IMR-90 (cell line): Measurements from ENCODE around the gene KRCC1. TPM values are rescaled to one million over a fixed set of nuclear protein-coding genes. Genes with fewer than 3 reads are reported as not detected.

ENCODE experiments used
- ATAC-seq: fragments of 200-7000 bp; cut with Tn5 transposase; 2 replicates; pipeline ENCODE4 v1.9.1; 2020; ENCODE audit warnings: low read depth, mild to moderate bottlenecking, moderate library complexity
- BruUV-seq: library from RNA; stranded (reverse); fragments of 400-500 nt; replicated peaks from 2 replicates; lab custom pipeline; 2021; lab: Mats Ljungman, UMichigan
- CTCF ChIA-PET: fragments of 300-600 bp; formaldehyde crosslinking; extraction: SDS; loops from one replicate; lab custom pipeline; 2021; ENCODE audit warnings: antibody characterized with exemption; lab: Yijun Ruan, JAX
- POLR2A ChIA-PET: fragments of 300-600 bp; sonication (Branson Sonifier 250); formaldehyde crosslinking; loops from one replicate; lab custom pipeline; 2022; ENCODE audit warnings: antibody characterized with exemption; ENCODE audit not compliant: unreplicated experiment; lab: Charles Lee
- DNase-seq: peaks from one replicate; pipeline ENCODE4 v3.0.0; 2013
- H2AFZ ChIP-seq: replicated peaks from 2 replicates; pipeline ENCODE3; 2013; ENCODE audit warnings: low read length, mild to moderate bottlenecking; ENCODE audit not compliant: poor library complexity
- H2AK5ac ChIP-seq: 2 replicates; pipeline ENCODE4 v1.6.1; 2013; ENCODE audit warnings: low read depth, low read length, inconsistent platforms
- H2AK9ac ChIP-seq: replicated peaks from 2 replicates; pipeline ENCODE3; 2013; ENCODE audit warnings: mild to moderate bottlenecking, low read depth, low read length, moderate library complexity; ENCODE audit not compliant: poor library complexity
- H2BK120ac ChIP-seq: 2 replicates; pipeline ENCODE4 v1.6.1; 2013; ENCODE audit warnings: low read depth, low read length, inconsistent platforms
- H2BK15ac ChIP-seq: 3 replicates; pipeline ENCODE4 v1.6.1; 2013; ENCODE audit warnings: low read depth, low read length, inconsistent platforms
- H2BK20ac ChIP-seq: 2 replicates; pipeline ENCODE4 v1.6.1; 2013; ENCODE audit warnings: low read depth, mild to moderate bottlenecking, inconsistent platforms, low read length, moderate library complexity
- H2BK5ac ChIP-seq: 2 replicates; pipeline ENCODE4 v1.6.1; 2013; ENCODE audit warnings: mild to moderate bottlenecking, low read depth, low read length, inconsistent platforms; ENCODE audit not compliant: poor library complexity, severe bottlenecking
- H3K14ac ChIP-seq: replicated peaks from 2 replicates; pipeline ENCODE4 v1.6.1; 2013; ENCODE audit warnings: low read depth, low read length, inconsistent platforms
- H3K18ac ChIP-seq: 2 replicates; pipeline ENCODE4 v1.6.1; 2013; ENCODE audit warnings: low read depth, low read length, control low read depth
- H3K23ac ChIP-seq: 2 replicates; pipeline ENCODE4 v1.6.1; 2013; ENCODE audit warnings: low read depth, low read length, inconsistent platforms
- H3K27ac ChIP-seq: 2 replicates; pipeline ENCODE4 v1.5.1; 2013; ENCODE audit warnings: mild to moderate bottlenecking, control low read depth, low read length; ENCODE audit not compliant: insufficient read depth
- H3K27me3 ChIP-seq: 2 replicates; pipeline ENCODE4 v1.6.1; 2013; ENCODE audit warnings: low read length; ENCODE audit not compliant: control insufficient read depth, insufficient read depth
- H3K36me3 ChIP-seq: 2 replicates; pipeline ENCODE4 v1.6.1; 2013; ENCODE audit warnings: low read length, mixed read lengths; ENCODE audit not compliant: control insufficient read depth, insufficient read depth
- H3K4ac ChIP-seq: 2 replicates; pipeline ENCODE4 v1.6.1; 2013; ENCODE audit warnings: low read depth, low read length, inconsistent platforms
- H3K4me1 ChIP-seq: 2 replicates; pipeline ENCODE4 v1.6.1; 2013; ENCODE audit warnings: low read length, mixed read lengths; ENCODE audit not compliant: control insufficient read depth, insufficient read depth
- H3K4me2 ChIP-seq: 2 replicates; pipeline ENCODE4 v1.6.1; 2013; ENCODE audit warnings: low read depth, mild to moderate bottlenecking, control low read depth, low read length, moderate library complexity
- H3K4me3 ChIP-seq: 2 replicates; pipeline ENCODE4 v1.5.1; 2013; ENCODE audit warnings: low read depth, mild to moderate bottlenecking, control low read depth, low read length, moderate library complexity; ENCODE audit not compliant: insufficient read depth
- H3K56ac ChIP-seq: 2 replicates; pipeline ENCODE4 v1.6.1; 2013; ENCODE audit warnings: low read length, inconsistent platforms; ENCODE audit not compliant: insufficient read depth; ENCODE audit errors: extremely low read depth
- H3K79me1 ChIP-seq, 2 experiments: 2 replicates each; pipeline ENCODE4 v1.6.1; 2013; ENCODE audit warnings: low read length in 2 of 2, inconsistent platforms in 1 of 2, low read depth in 1 of 2
- H3K9ac ChIP-seq: 2 replicates; pipeline ENCODE4 v1.6.1; 2013; ENCODE audit warnings: low read depth, low read length, control low read depth
- H3K9me1 ChIP-seq: 2 replicates; pipeline ENCODE4 v1.6.1; 2013; ENCODE audit warnings: low read length, inconsistent platforms; ENCODE audit not compliant: insufficient read depth
- H3K9me3 ChIP-seq: 2 replicates; pipeline ENCODE4 v1.6.1; 2013; ENCODE audit warnings: low read length; ENCODE audit not compliant: control insufficient read depth, insufficient read depth
- H4K20me1 ChIP-seq: 2 replicates; pipeline ENCODE4 v1.6.1; 2013; ENCODE audit warnings: low read length, inconsistent platforms; ENCODE audit not compliant: insufficient read depth
- H4K5ac ChIP-seq: 2 replicates; pipeline ENCODE4 v1.6.1; 2013; ENCODE audit warnings: mild to moderate bottlenecking, low read depth, low read length, control low read depth
- H4K8ac ChIP-seq, 2 experiments: 2 replicates each; pipeline ENCODE4 v1.6.1; 2013; ENCODE audit warnings: low read depth in 2 of 2, low read length in 2 of 2, control low read depth in 1 of 2, inconsistent platforms in 1 of 2
- H4K91ac ChIP-seq: 2 replicates; pipeline ENCODE4 v1.6.1; 2013; ENCODE audit warnings: low read depth, low read length, inconsistent platforms; ENCODE audit not compliant: insufficient read depth
- BHLHE40 ChIP-seq: fragments of 150-350 bp; IDR thresholded peaks from 2 replicates; pipeline ENCODE4 v1.6.1; 2016; ENCODE audit warnings: mild to moderate bottlenecking, low read depth, low read length
- CEBPB ChIP-seq: IDR thresholded peaks from 2 replicates; pipeline ENCODE4 v1.6.1; 2012; ENCODE audit warnings: low read depth, low read length, improper control_type of control experiment
- CHD1 ChIP-seq: IDR thresholded peaks from 2 replicates; pipeline ENCODE4 v1.6.1; 2012; ENCODE audit warnings: low read depth, low read length, improper control_type of control experiment
- CTCF ChIP-seq: conservative IDR thresholded peaks from 2 replicates; pipeline ENCODE4 v1.5.1; 2012; ENCODE audit warnings: mild to moderate bottlenecking, low read depth, low read length, improper control_type of control experiment
- ELK1 ChIP-seq: fragments of 150-350 bp; IDR thresholded peaks from 2 replicates; pipeline ENCODE4 v1.6.1; 2016; ENCODE audit warnings: low read depth, mild to moderate bottlenecking, low read length, moderate library complexity, borderline replicate concordance
- FOS ChIP-seq: fragments of 150-350 bp; IDR thresholded peaks from 2 replicates; pipeline ENCODE4 v1.6.1; 2016; ENCODE audit warnings: low read depth, low read length
- MAFK ChIP-seq: IDR thresholded peaks from 2 replicates; pipeline ENCODE4 v1.6.1; 2012; ENCODE audit warnings: low read depth, low read length, improper control_type of control experiment
- MXI1 ChIP-seq: IDR thresholded peaks from 2 replicates; pipeline ENCODE4 v1.6.1; 2012; ENCODE audit warnings: low read depth, mild to moderate bottlenecking, low read length, moderate library complexity, borderline replicate concordance
- NFE2L2 ChIP-seq: fragments of 150-350 bp; IDR thresholded peaks from 2 replicates; pipeline ENCODE4 v1.6.1; 2016; ENCODE audit warnings: low read depth, mild to moderate bottlenecking, low read length
- POLR2A ChIP-seq: IDR thresholded peaks from 2 replicates; pipeline ENCODE4 v1.6.1; 2012; ENCODE audit warnings: mild to moderate bottlenecking, low read depth, low read length
- RAD21 ChIP-seq: IDR thresholded peaks from 2 replicates; pipeline ENCODE4 v1.6.1; 2012; ENCODE audit warnings: low read length, improper control_type of control experiment
- RFX5 ChIP-seq: IDR thresholded peaks from 2 replicates; pipeline ENCODE4 v1.8.0; 2012; ENCODE audit warnings: low read depth, mild to moderate bottlenecking, low read length, moderate library complexity
- SMC3 ChIP-seq: fragments of 150-350 bp; IDR thresholded peaks from 2 replicates; pipeline ENCODE4 v1.6.1; 2016; ENCODE audit warnings: low read depth, mild to moderate bottlenecking, antibody characterized with exemption, low read length, moderate library complexity
- WGBS, 2 experiments: methylation state at CpG; one replicate each; pipeline versions ENCODE4 v1.1.5 to v1.1.7; 2013; ENCODE audit warnings: missing lambda C conversion rate in 2 of 2; ENCODE audit not compliant: insufficient read length in 1 of 2; ENCODE audit errors: extremely low coverage in 2 of 2; 5-methylcytosine and 5-hydroxymethylcytosine counted together
- dilution Hi-C: fragments of 300-500 bp; cut with HindIII; formaldehyde crosslinking; loops from one replicate; pipeline ENCODE4 v1.14.3; 2018; ENCODE audit warnings: low sequenced_read_pairs; ENCODE audit not compliant: unreplicated experiment
- in situ Hi-C: fragments of 300-500 bp; cut with MboI; formaldehyde crosslinking; loops from 3 replicates; pipeline ENCODE4 v1.14.3; 2019; ENCODE audit warnings: low sequenced_read_pairs, inconsistent platforms, mixed read lengths
- intact Hi-C: fragments of 100-400 bp; cut with micrococcal nuclease; formaldehyde crosslinking; loops from 2 replicates; pipeline ENCODE4 v1.10.0; 2022
- polyA plus RNA-seq, 3 experiments: library from polyadenylated mRNA; depleted of rRNA; stranded (reverse); fragments of >200 nt; gene quantifications; 2 replicates each; pipeline ENCODE4 v1.2.3, GENCODE V29; 2012; ENCODE audit warnings: low replicate concordance in 1 of 3
- total RNA-seq: library from RNA; depleted of rRNA; stranded (reverse); fragments of >200 nt; gene quantifications from 2 replicates; pipeline ENCODE4 v1.2.3, GENCODE V29; 2012
- TF ChIP-seq, protein P1 (sequence below): fragments of 150-350 bp; IDR thresholded peaks from 2 replicates; pipeline ENCODE4 v1.6.1; 2017; ENCODE audit warnings: mild to moderate bottlenecking, antibody characterized with exemption, low read length, low read depth

KRCC1 gene
- total and polyA plus RNA-seq, 2 of the 4 experiments (the other 2 are of a cell fraction) = 14.3 to 16.5 TPM

DNA sequence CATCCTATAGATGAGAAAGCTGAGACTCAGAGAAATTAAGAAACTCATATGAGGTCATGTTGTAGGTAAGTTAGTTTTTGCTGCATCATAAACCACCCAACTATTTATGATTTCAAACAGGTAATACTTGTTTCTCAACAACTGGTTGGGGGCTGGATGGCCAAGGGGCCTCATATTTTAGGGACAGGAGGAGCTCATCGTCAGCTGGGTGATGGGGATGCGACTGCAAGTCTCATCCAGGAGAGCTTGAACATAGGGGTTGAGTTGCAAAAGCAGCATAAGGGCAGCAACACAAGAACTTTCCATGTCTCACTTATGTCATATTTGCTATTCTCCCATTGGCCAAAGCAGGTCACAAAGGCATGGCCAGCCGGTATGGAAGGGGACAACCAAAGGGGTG is 35.6 kb downstream of the KRCC1 start:
- no peak overlapping the region for H3K56ac ChIP-seq
- no peak for DNase-seq
- H3K9me3 ChIP-seq = no peaks in the 10 kb centered on the region
- H3K9ac ChIP-seq = no peak overlapping the region
- no peaks in the 10 kb centered on the region; the same call in 1 of the 2 replicates for H3K9me1 ChIP-seq
- no peak overlapping the region for H2BK120ac ChIP-seq
- no peak overlapping the region for H2BK15ac ChIP-seq
- BruUV-seq = no TSS peak
- H3K4me3 ChIP-seq = no peak overlapping the region
- no peaks in the 10 kb centered on the region for H4K20me1 ChIP-seq
- TF ChIP-seq CEBPB (no peak), POLR2A (no peak), CTCF (no peak), RFX5 (no peak), MXI1 (no peak), SMC3 (no peak), ELK1 (no peak), NFE2L2 (no peak), FOS (no peak), CHD1 (no peak), RAD21 (no peak), MAFK (no peak), BHLHE40 (no peak)
- TF ChIP-seq, protein P1, sequence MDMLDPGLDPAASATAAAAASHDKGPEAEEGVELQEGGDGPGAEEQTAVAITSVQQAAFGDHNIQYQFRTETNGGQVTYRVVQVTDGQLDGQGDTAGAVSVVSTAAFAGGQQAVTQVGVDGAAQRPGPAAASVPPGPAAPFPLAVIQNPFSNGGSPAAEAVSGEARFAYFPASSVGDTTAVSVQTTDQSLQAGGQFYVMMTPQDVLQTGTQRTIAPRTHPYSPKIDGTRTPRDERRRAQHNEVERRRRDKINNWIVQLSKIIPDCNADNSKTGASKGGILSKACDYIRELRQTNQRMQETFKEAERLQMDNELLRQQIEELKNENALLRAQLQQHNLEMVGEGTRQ = no peak
- CTCF ChIA-PET = interaction anchor here (1.0 kb wide), 1 partner anchor 41 kb away, joined by 3 read pairs; no protein-coding TSS in a partner anchor
- H2AFZ ChIP-seq = no peak overlapping the region
- no peaks in the 10 kb centered on the region for H3K79me1 ChIP-seq
- H3K36me3 ChIP-seq = no peaks in the 10 kb centered on the region
- no peak overlapping the region for H2BK20ac ChIP-seq
- H4K5ac ChIP-seq = no peak overlapping the region
- H2AK9ac ChIP-seq = no peak overlapping the region
- H3K23ac ChIP-seq = no peak overlapping the region
- dilution Hi-C loops = no loop called here
- no peak overlapping the region for H2AK5ac ChIP-seq
- no peak overlapping the region for H4K8ac ChIP-seq
- no CpG with 5 or more reads among the region's 3 CpGs for WGBS, 2 experiments
- intact Hi-C loops = no loop called here
- no peak overlapping the region for H3K18ac ChIP-seq
- ATAC-seq = no peak
- H3K4ac ChIP-seq = no peak overlapping the region
- H2BK5ac ChIP-seq = no peak overlapping the region
- no peak overlapping the region for H4K91ac ChIP-seq
- no peak overlapping the region for H3K27ac ChIP-seq
- POLR2A ChIA-PET = no interaction called here
- no peaks in the 10 kb centered on the region for H3K27me3 ChIP-seq
- no peak overlapping the region for H3K4me2 ChIP-seq
- in situ Hi-C loops = loop anchor here (25.0 kb wide), 1 partner anchor 808 kb away; no protein-coding TSS in a partner anchor
- H3K4me1 ChIP-seq = no peaks in the 10 kb centered on the region
- H3K14ac ChIP-seq = no peak overlapping the region
